GM19397 (cell line): ENCODE measurements around the gene NT5DC1.

Experiments used
- ATAC-seq: cut with Tn5 transposase; IDR thresholded peaks from one replicate; pipeline ENCODE4 v1.9.1; 2021; ENCODE audit warnings: mild to moderate bottlenecking, moderate library complexity; ENCODE audit not compliant: unreplicated experiment

Gene NT5DC1

DNA sequence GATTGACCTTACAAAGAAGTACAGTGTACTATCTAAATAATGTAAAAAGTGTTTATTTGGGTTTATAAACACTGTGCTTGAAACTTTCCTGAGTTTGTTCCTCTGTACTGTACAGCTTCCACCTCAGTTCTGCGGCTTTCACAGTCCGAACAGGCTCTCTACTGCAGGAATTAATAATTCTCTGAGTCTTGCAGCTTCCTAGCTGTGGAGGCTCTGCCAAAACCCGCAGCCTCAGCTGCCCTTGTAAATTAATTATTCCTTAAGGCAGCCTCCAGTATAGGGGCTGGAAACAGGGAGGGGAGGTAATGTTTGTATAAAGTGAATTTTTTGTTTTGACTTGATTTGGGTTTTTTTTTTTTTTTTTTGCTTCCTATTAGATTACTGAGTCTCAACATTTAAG lies 134.0 kb downstream of the NT5DC1 start:
- no peak for ATAC-seq

GRCh38 chr6:116238083-116238482 lies 137.4 kb downstream of the NT5DC1 start:
- ATAC-seq, result no peak

- no peak for ATAC-seq
Observed at GRCh38 chr6:116239256-116239655, 138.6 kb downstream of the NT5DC1 start.

DNA sequence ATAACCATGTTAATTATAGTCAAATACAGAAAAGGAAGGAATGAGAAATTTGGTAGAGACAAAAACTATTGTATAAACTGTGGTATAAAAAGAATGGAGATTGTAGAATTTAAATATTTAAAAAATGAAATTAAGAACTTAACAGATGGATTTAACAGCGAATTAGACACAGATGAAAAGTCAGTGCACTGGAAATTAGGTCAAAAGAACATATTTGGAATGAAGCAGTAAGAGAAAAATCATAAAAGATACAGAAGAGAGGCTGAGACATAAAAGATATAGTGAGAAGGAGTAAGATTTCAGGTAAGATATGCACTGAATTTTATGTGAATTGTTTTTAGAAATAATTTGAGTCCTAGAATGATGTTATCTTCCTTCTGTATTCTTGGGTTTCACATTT lies 139.2 kb downstream of the NT5DC1 start:
- no peak for ATAC-seq

DNA sequence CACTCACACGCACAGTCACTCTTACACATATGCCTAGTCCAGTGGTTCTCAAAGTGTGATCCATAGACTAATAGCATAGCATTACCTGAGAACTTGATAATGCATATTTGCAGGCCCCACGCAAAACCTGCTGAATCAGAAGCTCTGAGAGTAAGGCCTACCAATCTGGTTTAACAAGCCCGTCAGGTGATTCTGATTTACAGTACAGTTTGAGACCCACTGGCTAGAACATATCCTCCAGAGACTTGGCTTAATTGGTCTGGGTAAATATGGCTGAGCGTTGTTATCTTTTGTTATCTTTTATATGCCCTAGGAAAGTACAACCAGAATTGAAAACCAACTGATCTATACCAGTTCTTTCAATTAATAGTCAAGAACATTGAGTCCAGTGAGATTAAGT lies 143.6 kb downstream of the NT5DC1 start:
- ATAC-seq, result no peak

- no peak for ATAC-seq
Observed at GRCh38 chr6:116246089-116246488, 145.4 kb downstream of the NT5DC1 start.

- ATAC-seq, result no peak
Observed at GRCh38 chr6:116247285-116247684, 146.6 kb downstream of the NT5DC1 start.

DNA sequence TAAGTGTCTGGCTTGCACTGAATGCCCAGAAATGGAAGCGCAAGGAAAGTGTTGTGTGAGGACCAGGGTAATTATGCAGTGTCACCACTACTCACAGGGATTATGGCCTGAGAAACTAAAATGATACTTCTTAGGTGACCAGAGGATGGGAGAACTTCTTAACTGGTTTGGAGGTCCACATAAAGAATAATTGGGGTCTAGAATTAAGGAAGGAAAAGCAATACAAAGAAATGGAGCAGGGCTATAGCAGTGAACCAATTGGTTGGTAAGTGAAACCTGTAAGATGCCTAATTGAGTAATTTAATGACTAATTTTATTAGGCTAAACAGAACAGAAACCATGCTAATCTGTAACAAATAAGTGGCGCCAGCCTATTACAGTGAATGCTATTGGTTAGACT lies 147.9 kb downstream of the NT5DC1 start:
- no peak for ATAC-seq

GRCh38 chr6:116251568-116252384 lies 151.1 kb downstream of the NT5DC1 start:
- no peak for ATAC-seq

- no peak for ATAC-seq
Observed at GRCh38 chr6:116253188-116253504, 152.5 kb downstream of the NT5DC1 start.

DNA sequence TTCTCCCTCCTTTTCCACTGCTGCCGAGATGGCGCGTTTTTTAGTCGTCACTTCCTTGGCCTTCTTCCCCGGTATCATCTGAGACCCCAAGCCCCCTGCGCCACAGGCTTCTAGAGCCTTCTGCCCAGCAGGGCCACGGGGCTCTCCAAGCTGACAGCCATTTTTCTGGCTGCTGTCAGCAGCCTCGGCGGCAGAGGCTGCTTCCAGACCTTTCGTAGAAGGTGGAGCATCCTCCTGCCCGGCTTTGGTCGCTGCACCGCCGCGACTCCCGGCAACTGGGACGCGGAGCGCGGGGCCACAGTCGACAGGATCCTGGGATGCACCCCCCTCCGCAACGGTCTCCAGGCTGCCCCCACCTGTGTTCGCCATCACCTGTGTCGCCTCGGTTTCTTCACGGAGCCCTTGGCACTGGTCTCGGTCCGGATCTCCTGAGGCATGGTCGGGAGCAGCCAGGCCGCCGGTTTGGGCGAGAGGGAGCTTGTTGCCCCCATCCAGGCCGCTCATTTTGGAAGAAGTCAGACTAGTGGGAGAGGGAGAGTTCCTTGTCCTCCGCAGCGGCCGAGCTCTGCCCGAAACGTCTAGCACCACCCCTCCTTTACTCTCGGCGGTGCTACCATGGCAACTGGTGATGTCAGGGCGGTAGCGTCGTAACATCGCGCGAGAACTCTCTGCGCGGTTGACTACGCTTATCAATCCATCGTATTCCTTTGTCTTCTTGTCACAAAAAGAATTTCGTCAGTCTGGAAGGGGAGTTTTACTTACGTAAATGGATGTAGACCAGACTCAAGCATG lies 153.0 kb downstream of the NT5DC1 start, which contains the start of gene TSPYL4:
TSS of gene TSPYL4 (minus strand) at position 571 of the 792 bp plus-strand sequence. CDS start at position 504, 67 bp downstream.
- peak; percentile 99 for ATAC-seq

GRCh38 chr6:116254297-116255056 lies 153.8 kb downstream of the NT5DC1 start:
- peak; percentile 33 for ATAC-seq

DNA sequence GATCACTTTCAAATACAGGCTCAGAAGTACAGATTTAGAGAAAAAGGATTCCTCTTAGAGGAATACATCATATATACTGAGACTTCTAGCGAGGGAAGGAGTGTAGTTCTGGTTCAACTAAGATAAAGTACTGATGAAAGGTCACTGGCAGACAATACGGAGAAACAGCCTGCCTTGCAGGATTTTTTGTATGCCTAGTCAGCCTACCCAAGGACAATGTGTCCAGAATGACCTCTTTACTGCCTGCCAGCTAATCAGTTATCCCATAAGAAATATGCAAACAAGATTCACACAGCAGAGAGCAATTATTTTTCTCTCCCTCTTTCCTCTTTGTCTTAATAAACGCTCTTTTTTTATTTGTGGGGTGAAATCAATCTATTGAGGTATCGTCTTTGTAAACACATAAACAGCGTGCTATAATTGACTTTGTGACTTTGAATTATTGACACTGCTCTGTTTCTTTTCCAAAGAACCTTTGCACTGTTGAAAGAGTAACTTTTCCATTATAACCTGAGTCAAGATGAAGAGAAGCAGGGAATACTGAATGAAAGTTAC lies 154.7 kb downstream of the NT5DC1 start:
- no peak for ATAC-seq

- ATAC-seq, result no peak
Observed at GRCh38 chr6:116256694-116257093, 156.0 kb downstream of the NT5DC1 start.

GRCh38 chr6:116258520-116258919 lies 157.9 kb downstream of the NT5DC1 start:
- no peak for ATAC-seq

GRCh38 chr6:116263353-116263752 lies 162.7 kb downstream of the NT5DC1 start:
- no peak for ATAC-seq

- no peak for ATAC-seq
Observed at GRCh38 chr6:116265041-116265829, 164.6 kb downstream of the NT5DC1 start.

GRCh38 chr6:116266803-116267202 lies 166.2 kb downstream of the NT5DC1 start:
- ATAC-seq, result no peak

DNA sequence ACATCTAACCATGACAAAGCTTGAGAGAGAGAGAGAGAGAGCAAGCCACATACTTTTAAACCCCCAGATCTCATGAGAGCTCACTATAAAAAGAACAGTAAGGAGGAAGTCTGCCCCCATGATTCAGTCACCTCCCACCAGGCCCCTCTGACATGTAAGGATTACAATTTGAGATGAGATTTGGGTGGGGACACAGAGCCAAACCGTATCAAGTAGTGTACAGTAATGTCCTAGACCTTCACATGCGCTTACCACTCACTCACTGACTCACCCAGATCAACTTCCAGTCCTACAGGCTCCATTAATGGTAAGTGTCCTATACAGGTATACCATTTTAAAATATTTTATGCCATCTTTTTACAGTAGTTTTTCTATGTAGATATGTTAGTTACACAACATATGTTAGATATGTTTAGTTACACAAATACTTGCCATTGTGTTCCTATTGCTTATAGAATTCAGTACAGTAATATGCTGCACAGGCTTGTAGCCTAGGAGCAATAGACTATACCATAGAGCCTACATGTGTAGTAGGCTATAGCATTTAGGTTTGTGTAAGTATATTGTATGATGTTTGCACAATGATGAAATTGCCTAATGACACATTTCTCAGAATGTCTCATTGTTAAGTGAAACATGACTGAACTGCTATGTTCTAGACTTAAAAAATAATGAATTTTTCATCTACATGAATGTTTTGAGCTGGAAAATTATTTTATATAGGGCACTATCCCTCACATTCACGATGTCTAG lies 167.4 kb downstream of the NT5DC1 start:
- ATAC-seq, result no peak
